ENCODE results near the gene BABAM2. TPM values are rescaled to one million over a fixed set of nuclear protein-coding genes. Genes with fewer than 3 reads are reported as not detected.

Gene BABAM2
- total and polyA plus RNA-seq, 4 donors, result 17.2 to 53.8 (median 36.5) TPM

DNA sequence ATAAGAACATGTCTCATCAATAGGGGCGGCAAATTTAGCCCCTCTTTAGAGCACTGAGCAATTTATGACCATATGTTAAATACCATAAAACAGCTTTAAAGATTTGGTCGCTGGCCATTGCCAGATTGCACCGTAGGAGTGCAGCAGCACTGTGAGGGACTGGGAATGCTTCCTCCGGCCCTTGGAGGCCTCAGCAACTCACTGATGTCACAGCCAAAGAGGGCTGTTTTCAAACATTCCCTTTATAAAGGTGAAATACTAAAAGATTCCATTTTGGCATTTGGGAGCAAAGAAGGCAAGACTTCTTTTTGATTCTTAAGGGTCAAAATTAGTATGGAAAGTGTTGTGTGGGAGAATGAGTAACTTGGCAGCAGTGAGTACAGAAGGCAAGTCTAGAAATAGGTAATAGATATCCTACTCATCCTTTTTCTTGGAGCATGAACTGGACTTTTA lies 63.7 kb downstream of the BABAM2 start:
- no peaks in the 10 kb centered on the region for H3K9me3 ChIP-seq (ENCODE audit: control insufficient read depth, low read length)
- peaks cover 5 to 8% of the 10 kb centered on the region in 2 donors for H3K4me1 ChIP-seq (ENCODE audit: control insufficient read depth in 1 of 2, insufficient read depth in 2 of 2, low read length in 2 of 2)
- H3K27me3 ChIP-seq (ENCODE audit: control insufficient read depth in 1 of 2, insufficient read depth in 2 of 2, low read length in 1 of 2), result no peaks in the 10 kb centered on the region
- H3K36me3 ChIP-seq (ENCODE audit: control insufficient read depth in 1 of 2, insufficient read depth in 2 of 2, low read length in 1 of 2), result no peaks in the 10 kb centered on the region
- ATAC-seq (ENCODE audit: low FRiP score) (peak; percentile 57), DNase-seq (no peak)
- intact Hi-C loops (cut with DNase I), result loop anchor here (2.0 to 10.0 kb wide), 3 partner anchors 249 to 443 kb away; partner anchors contain the start of gene FOSL2 (in 1 of the 2)
- no peak overlapping the region for H3K4me3 ChIP-seq (ENCODE audit: low read length in 2 of 2)
- 42 to 43% methylated on average over 4 of the region's 4 CpGs for whole genome bisulfite sequencing, 2 donors
- H3K27ac ChIP-seq (ENCODE audit: low read depth in 1 of 2, low read length in 2 of 2), result peak overlapping the region in 1 of 2 donors; percentile 37

DNA sequence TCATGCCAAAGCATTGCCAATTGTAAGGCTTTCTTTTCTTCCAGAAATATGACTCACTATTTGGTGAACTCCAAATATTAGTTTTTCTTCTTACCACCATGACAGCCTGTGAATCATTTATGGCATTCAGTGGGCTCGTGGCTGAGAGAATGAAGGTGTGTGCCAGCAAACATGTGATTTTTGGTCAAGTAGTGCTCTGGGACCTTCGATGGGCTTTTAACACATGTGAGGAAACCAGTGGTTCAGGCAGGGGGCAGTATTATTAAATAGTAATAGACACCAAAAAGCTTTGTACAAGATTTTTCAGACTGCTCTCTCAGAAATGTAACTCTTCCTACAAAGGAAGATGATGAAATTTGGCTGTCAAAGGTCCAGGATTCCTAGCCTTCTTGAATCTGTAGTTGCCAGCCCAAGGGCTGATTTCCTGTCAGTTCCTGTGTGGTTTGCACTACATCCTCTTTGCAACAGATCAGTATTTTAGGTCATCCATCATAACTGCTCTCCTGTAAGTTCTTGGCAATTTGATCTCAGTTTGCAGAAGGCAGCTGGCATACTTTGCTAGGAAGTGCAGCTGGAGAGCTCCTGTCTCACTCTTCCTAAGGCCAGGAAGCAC lies 64.3 kb downstream of the BABAM2 start:
- Histone ChIP-seq H3K4me3 (ENCODE audit: low read length in 2 of 2) (no peak overlapping the region), H3K36me3 (ENCODE audit: control insufficient read depth in 1 of 2, insufficient read depth in 2 of 2, low read length in 1 of 2) (no peaks in the 10 kb centered on the region), H3K27me3 (ENCODE audit: control insufficient read depth in 1 of 2, insufficient read depth in 2 of 2, low read length in 1 of 2) (no peaks in the 10 kb centered on the region), H3K4me1 (ENCODE audit: control insufficient read depth in 1 of 2, insufficient read depth in 2 of 2, low read length in 2 of 2) (peaks cover 5 to 8% of the 10 kb centered on the region in 2 donors), H3K27ac (ENCODE audit: low read depth in 1 of 2, low read length in 2 of 2) (peak overlapping the region; percentile 75 to 82), H3K9me3 (ENCODE audit: control insufficient read depth, low read length) (no peaks in the 10 kb centered on the region)
- ATAC-seq (ENCODE audit: low FRiP score) (peak; percentile 90), DNase-seq (peak in 1 of 2 donors; percentile 74)
- intact Hi-C loops (cut with DNase I), result loop anchor here (2.0 to 10.0 kb wide), 3 partner anchors 250 to 442 kb away; partner anchors contain the start of gene FOSL2 (in 1 of the 2)
- 0 to 1% methylated on average over 2 of the region's 2 CpGs for WGBS, 2 donors

DNA sequence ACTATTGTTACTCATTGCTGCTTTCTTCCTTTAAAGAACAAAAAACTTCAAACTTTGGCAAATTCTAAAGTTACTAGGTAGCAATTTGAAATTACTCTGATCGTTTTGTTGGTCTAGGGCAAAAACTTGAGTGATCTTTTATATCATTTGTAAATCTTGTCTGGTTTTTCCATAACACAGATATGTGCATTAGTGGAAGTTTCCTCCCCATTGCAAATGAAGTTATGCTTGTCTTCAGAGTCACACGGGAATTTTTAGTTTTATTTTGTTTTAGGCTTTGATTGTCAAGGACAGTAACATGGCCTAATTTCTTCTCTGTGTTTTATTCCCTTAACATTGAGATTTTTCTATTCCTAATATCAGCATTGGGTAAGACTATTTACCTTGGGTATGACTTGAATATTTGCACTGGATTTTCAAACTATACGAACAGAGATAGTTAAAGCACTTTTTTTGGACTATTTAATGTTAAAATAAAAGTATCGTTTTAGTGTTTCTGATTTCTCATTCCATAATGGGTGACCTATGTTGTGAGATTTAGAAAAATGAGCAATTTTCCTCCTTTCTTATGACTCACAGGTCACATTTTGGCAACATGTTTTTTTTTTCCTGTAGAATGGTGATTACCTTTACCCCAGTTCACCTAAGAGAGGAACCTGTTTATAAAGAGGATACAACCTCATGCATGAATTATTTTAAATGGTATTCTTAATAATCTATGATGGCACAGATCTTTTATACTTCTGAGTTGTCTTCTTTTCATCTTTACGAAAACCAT lies 65.0 kb downstream of the BABAM2 start:
- ATAC-seq (ENCODE audit: low FRiP score) (no peak), DNase-seq (no peak)
- H3K9me3 ChIP-seq (ENCODE audit: control insufficient read depth, low read length), result no peaks in the 10 kb centered on the region
- no peak overlapping the region for H3K4me3 ChIP-seq (ENCODE audit: low read length in 2 of 2)
- peaks cover 6 to 11% of the 10 kb centered on the region in 2 donors for H3K4me1 ChIP-seq (ENCODE audit: control insufficient read depth in 1 of 2, insufficient read depth in 2 of 2, low read length in 2 of 2)
- intact Hi-C loops (cut with DNase I), result loop anchor here (2.0 to 10.0 kb wide), 3 partner anchors 251 to 441 kb away; partner anchors contain the start of gene FOSL2 (in 1 of the 2)
- 32 to 35% methylated on average over 5 of the region's 5 CpGs for WGBS, 2 donors
- H3K36me3 ChIP-seq (ENCODE audit: control insufficient read depth in 1 of 2, insufficient read depth in 2 of 2, low read length in 1 of 2), result no peaks in the 10 kb centered on the region
- peak overlapping the region; percentile 75 to 82 for H3K27ac ChIP-seq (ENCODE audit: low read depth in 1 of 2, low read length in 2 of 2)
- no peaks in the 10 kb centered on the region for H3K27me3 ChIP-seq (ENCODE audit: control insufficient read depth in 1 of 2, insufficient read depth in 2 of 2, low read length in 1 of 2)

DNA sequence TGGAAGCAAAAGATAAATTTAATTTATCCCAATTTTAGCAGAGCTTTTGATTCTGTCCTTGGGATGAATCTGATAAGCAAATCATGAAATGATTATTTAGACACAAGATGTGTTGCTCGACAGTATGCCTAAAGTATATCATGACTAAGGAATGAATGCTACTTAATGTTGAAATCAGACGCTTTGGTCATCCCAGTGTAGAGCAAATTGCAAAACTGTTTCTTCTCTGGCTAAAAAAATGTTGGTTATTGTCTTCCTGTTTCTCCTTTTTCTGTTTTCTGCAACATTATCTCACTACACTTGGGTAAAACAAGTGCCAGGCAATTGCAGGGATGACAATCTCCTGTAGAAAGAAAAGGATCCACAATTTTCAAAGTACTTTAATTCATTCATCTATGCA lies 66.4 kb downstream of the BABAM2 start:
- intact Hi-C loops (cut with DNase I), result loop anchor here (10.0 kb wide), 1 partner anchor 252 kb away; no protein-coding TSS in a partner anchor
- ATAC-seq (ENCODE audit: low FRiP score), result no peak
- peaks cover 7 to 14% of the 10 kb centered on the region in 2 donors for H3K4me1 ChIP-seq (ENCODE audit: control insufficient read depth in 1 of 2, insufficient read depth in 2 of 2, low read length in 2 of 2)

DNA sequence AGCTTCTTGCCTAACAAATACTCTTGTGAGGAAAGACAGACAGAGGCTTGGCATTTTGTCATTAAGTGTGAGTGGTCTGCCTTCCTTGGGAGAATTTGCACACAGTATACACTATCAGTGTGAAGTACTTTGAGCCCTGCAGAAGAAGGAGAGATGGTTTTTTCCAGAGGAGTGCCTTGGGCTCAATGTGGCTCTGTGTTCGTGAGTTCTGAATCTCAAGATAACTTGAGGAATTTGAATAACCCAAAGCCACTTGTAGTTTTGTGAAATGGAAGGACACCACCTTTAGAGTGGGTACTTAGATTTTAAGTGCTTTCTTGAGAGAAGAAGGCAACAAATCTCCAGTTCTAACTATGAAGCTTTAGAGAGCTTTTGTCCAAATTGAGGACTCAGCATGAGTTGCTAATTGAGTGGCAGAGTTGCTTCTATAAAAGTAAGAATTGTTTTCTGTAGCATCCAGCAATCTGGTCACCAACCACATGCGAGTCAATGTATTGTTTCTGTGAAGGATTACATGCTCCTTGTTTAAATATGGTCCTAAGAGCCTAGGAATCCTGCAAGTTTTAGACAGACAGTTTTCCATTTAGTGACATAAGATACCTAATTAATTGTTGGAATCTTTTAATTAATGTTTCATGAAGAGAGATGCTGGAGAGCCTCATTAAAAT lies 68.3 kb downstream of the BABAM2 start:
- Histone ChIP-seq H3K4me1 (ENCODE audit: control insufficient read depth in 1 of 2, insufficient read depth in 2 of 2, low read length in 2 of 2) (peaks cover 7 to 11% of the 10 kb centered on the region in 2 donors), H3K9me3 (ENCODE audit: control insufficient read depth, low read length) (no peaks in the 10 kb centered on the region), H3K27ac (ENCODE audit: low read depth in 1 of 2, low read length in 2 of 2) (no peak overlapping the region), H3K4me3 (ENCODE audit: low read length in 2 of 2) (no peak overlapping the region), H3K27me3 (ENCODE audit: control insufficient read depth in 1 of 2, insufficient read depth in 2 of 2, low read length in 1 of 2) (no peaks in the 10 kb centered on the region), H3K36me3 (ENCODE audit: control insufficient read depth in 1 of 2, insufficient read depth in 2 of 2, low read length in 1 of 2) (no peaks in the 10 kb centered on the region)
- 95 to 97% methylated on average over 2 of the region's 2 CpGs for WGBS, 2 donors
- ATAC-seq (ENCODE audit: low FRiP score) (no peak), DNase-seq (no peak)
- intact Hi-C loops (cut with DNase I), result loop anchor here (10.0 kb wide), 1 partner anchor 254 kb away; no protein-coding TSS in a partner anchor

More for the DNA sequence above, 66.4 kb downstream of the BABAM2 start:
- no peaks in the 10 kb centered on the region for H3K36me3 ChIP-seq (ENCODE audit: control insufficient read depth in 1 of 2, insufficient read depth in 2 of 2, low read length in 1 of 2)
- DNase-seq, result no peak
- H3K27ac ChIP-seq (ENCODE audit: low read depth in 1 of 2, low read length in 2 of 2), result no peak overlapping the region
- H3K9me3 ChIP-seq (ENCODE audit: control insufficient read depth, low read length), result no peaks in the 10 kb centered on the region
- WGBS, 2 donors, result 95 to 97% methylated on average over 2 of the region's 2 CpGs
- H3K27me3 ChIP-seq (ENCODE audit: control insufficient read depth in 1 of 2, insufficient read depth in 2 of 2, low read length in 1 of 2), result no peaks in the 10 kb centered on the region
- H3K4me3 ChIP-seq (ENCODE audit: low read length in 2 of 2), result no peak overlapping the region

DNA sequence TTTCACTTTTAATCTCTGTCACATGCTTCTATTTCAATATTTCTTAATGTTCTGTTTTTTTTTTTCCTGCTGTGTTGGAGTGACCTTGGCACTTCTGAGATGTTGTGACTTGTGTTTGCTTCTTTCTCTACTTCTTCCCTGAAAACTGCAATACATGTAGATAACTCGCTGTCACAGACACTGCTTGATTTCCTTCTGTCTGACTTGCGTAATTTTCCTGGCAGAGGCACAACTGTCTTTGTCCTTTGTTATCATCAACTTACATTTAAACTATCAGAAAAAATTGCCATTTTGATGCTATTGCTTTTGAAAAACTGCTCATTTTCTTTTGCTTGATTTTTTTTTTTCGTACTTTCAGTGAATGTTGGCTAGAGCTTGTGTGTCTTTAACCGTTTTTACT lies 69.0 kb downstream of the BABAM2 start:
- Histone ChIP-seq H3K36me3 (ENCODE audit: control insufficient read depth in 1 of 2, insufficient read depth in 2 of 2, low read length in 1 of 2) (no peaks in the 10 kb centered on the region), H3K27me3 (ENCODE audit: control insufficient read depth in 1 of 2, insufficient read depth in 2 of 2, low read length in 1 of 2) (no peaks in the 10 kb centered on the region), H3K9me3 (ENCODE audit: control insufficient read depth, low read length) (no peaks in the 10 kb centered on the region), H3K4me1 (ENCODE audit: control insufficient read depth in 1 of 2, insufficient read depth in 2 of 2, low read length in 2 of 2) (peaks cover 3 to 7% of the 10 kb centered on the region in 2 donors), H3K27ac (ENCODE audit: low read depth in 1 of 2, low read length in 2 of 2) (no peak overlapping the region), H3K4me3 (ENCODE audit: low read length in 2 of 2) (no peak overlapping the region)
- DNase-seq (no peak), ATAC-seq (ENCODE audit: low FRiP score) (no peak)
- intact Hi-C loops (cut with DNase I), result loop anchor here (10.0 kb wide), 1 partner anchor 255 kb away; no protein-coding TSS in a partner anchor
- WGBS, 2 donors, result 47 to 49% methylated on average over 4 of the region's 4 CpGs

DNA sequence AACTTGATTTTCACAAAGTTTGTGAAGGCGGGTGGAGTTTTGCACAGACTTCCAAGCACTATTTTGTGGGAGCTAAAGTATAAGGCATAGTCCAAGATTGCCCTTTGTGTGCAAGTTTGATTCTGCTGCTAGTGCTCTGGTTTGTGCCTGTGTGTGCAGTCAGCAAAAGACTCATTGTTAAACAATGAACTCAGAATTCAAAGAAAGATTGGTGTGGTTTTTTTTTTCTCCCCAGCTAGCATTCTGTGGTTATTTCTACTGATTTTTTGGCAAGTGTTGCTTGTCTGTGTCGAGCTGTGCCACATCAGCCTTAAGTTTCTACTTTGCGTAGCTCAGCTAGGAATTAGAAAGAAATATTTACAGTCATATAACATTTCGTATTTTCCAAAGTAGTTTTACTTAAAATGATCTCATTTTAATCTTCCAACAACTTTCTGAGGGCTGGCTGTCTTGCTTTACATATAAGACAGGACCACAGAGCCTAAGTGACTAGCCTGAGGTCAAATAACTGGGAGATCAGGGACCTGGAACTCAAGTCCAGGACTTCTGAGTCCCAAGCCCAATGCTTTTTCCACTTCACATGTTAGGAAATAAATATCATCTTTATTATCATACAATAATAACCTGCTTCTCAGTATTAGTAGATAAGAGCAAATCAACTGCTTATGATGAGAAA lies 69.8 kb downstream of the BABAM2 start:
- no peaks in the 10 kb centered on the region for H3K36me3 ChIP-seq (ENCODE audit: control insufficient read depth in 1 of 2, insufficient read depth in 2 of 2, low read length in 1 of 2)
- H3K27me3 ChIP-seq (ENCODE audit: control insufficient read depth in 1 of 2, insufficient read depth in 2 of 2, low read length in 1 of 2), result no peaks in the 10 kb centered on the region
- peaks cover 1 to 7% of the 10 kb centered on the region in 2 donors for H3K4me1 ChIP-seq (ENCODE audit: control insufficient read depth in 1 of 2, insufficient read depth in 2 of 2, low read length in 2 of 2)
- H3K27ac ChIP-seq (ENCODE audit: low read depth in 1 of 2, low read length in 2 of 2), result no peak overlapping the region
- no peaks in the 10 kb centered on the region for H3K9me3 ChIP-seq (ENCODE audit: control insufficient read depth, low read length)
- intact Hi-C loops (cut with DNase I), result no loop called here
- no peak for DNase-seq
- no peak for ATAC-seq (ENCODE audit: low FRiP score)
- H3K4me3 ChIP-seq (ENCODE audit: low read length in 2 of 2), result no peak overlapping the region
- WGBS, 2 donors, result 4 to 6% methylated on average over 4 of the region's 4 CpGs

DNA sequence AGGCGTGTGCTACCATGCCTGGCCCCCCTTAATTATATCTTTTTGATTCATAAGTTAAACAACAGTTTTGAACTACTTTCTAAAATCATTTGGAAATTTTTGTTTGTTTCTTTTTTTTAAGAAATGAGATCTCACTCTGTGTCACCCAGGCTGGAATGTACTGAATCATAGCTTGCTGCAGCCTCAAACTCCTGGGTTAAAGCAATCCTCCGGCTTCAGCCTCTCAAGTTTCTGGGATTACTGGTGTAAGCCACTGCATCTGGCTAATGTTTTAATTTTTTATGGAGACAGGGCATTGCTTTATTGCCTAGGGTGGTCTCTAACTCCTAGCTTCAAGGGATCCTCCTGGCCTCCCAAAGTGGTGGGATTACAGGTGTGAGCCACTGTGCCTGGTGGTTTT lies 71.5 kb downstream of the BABAM2 start:
- intact Hi-C loops (cut with DNase I), result no loop called here
- H3K27me3 ChIP-seq (ENCODE audit: control insufficient read depth in 1 of 2, insufficient read depth in 2 of 2, low read length in 1 of 2), result no peaks in the 10 kb centered on the region
- no peaks in the 10 kb centered on the region for H3K9me3 ChIP-seq (ENCODE audit: control insufficient read depth, low read length)
- DNase-seq, result no peak
- ATAC-seq (ENCODE audit: low FRiP score), result no peak
- H3K4me3 ChIP-seq (ENCODE audit: low read length in 2 of 2), result no peak overlapping the region
- no peaks in the 10 kb centered on the region for H3K36me3 ChIP-seq (ENCODE audit: control insufficient read depth in 1 of 2, insufficient read depth in 2 of 2, low read length in 1 of 2)
- H3K27ac ChIP-seq (ENCODE audit: low read depth in 1 of 2, low read length in 2 of 2), result no peak overlapping the region
- H3K4me1 ChIP-seq (ENCODE audit: control insufficient read depth in 1 of 2, insufficient read depth in 2 of 2, low read length in 2 of 2), result peaks cover 1 to 7% of the 10 kb centered on the region in 2 donors
- WGBS, 2 donors, result 81 to 91% methylated on average over 2 of the region's 2 CpGs
